GM18520 (cell line): ENCODE measurements around the gene CFAP46.
"Not testable (repeated sequence)": the region's sequence is repeated elsewhere in the genome, so short reads cannot be mapped to it uniquely, and the experiment has no call there.

ENCODE experiments used
- ATAC-seq: cut with Tn5 transposase; IDR thresholded peaks from one replicate; pipeline ENCODE4 v1.9.1; 2021; ENCODE audit not compliant: unreplicated experiment

CFAP46 gene

DNA sequence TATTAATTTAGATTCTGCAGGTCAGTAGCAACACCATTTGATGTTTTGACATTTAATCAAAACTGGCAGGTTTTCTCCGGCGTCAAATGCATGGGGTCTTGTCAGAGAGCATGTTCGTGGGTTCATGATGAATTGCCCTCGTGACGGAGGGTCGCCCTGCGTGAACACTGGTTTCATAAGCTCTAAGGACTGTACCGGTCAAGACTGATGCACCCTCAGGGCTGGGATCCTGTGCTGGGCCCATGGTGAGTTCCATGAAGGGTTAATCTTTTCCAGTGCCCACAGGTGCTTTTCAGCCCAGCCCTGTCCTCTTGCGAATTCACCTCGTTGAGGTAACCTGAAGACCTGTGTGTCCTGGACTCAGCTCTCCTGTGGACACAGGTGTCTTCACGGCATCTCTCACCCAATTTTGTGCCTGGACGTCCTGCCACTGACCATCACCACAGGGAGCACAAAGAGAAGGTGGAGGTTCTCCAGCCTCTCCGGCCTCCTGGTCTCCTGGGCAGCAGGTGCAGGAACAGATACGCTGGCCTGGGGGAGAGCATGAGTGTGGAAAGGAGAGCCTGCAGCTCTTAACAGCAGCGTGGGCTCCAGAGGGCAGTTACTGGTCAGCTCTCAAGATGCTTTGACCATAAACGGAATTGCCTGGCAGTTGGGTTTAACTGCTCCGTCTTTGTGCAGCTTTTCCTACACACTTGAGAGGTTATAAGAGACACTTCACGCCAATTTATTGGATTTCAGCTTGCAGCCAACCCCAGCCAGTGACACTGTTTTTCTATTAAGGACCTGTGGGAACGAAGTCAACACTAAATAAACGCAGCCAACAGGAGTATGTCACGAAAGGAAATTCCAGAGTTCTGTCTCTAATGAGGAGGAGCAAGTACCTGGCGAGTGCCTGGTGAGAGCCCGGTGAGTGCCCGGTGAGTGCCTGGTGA is 37.4 kb upstream of the CFAP46 start:
- no peak for ATAC-seq

DNA sequence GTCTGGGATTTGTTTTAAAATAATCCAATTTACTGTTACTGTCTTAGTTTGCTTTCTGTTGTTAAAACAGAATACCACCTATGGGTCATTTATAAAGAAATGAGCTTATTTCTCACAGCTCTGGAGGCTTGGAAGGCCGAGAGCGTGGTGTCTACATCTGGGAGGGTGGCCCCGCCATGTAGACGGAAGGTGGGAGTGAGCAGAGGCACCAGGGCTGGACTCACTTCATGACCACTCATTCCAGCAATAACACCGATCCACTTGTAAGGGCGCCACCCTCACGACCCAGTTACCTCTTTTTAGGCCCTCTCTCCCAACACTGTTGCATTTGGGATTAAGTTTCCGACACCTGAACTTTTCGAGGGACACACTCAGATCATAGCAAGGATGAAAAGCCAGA is 36.2 kb upstream of the CFAP46 start:
- no peak for ATAC-seq

DNA sequence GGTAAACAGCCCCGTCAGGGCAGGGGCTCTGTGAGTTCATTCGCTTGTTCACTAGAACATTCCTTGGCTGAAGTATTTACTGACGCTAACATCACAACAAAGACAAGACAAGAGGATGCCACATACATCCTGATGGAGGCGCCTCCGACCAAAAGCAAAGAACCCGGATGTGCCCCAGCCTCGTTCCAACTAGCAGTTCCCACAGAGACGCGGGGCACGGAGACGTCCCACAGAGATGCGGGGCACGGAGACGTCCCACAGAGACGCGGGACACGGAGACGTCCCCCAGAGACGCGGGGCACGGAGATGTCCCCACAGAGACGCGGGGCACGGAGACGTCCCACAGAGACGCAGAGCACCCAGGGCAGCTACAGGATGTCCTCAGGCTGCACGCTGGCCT is 35.4 kb upstream of the CFAP46 start:
- no peak for ATAC-seq

- no peak for ATAC-seq
These were observed 34.7 kb upstream of the CFAP46 start for GRCh38 chr10:132977076-132977475.

GRCh38 chr10:132975831-132976682 is 33.7 kb upstream of the CFAP46 start:
- no peak for ATAC-seq

DNA sequence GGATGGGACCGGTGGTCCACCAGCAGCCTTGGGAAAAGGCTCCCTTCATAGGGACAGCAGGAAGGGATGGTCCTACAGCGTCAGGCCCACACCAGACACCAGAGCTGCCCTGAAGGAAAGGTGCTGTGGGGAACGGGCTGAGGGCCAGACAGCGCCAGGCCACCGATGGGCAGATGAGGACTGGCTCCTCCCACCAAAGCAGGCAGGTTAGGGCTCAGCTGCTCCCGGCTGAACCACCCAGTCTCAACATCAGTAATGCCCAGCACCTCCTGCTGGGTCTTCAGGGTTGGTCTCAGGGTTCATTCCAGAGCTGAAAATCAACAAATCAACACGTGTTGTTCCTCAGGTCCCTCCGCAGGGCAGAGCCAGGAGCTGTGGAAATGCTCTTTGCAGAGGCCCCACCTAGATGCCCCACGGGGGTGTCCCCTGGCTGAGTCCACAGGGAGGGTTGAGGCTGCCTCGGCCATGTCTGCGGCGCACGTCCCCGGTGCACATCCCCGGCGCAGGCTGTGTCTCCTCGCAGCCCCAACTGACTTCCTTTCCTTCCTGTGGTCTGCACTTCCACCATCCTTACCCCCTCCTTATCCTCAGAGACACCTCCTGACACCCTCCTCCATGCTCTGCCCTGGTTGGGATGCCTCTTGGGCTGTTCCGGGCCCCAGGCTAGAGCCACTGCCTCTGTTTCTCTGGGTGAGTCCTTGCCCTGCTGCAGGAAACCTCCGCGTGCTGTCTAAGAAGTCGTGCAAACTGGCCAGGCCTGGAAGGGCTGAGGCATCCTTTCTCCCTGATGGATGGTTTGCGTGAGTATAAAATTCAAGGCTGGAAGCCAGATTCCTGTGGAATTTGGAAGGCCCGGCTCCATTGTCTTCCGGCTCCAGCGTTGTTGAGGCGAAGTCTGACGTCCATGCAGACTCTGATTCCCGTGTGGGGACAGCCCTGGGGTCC is 32.8 kb upstream of the CFAP46 start:
- ATAC-seq = no peak

DNA sequence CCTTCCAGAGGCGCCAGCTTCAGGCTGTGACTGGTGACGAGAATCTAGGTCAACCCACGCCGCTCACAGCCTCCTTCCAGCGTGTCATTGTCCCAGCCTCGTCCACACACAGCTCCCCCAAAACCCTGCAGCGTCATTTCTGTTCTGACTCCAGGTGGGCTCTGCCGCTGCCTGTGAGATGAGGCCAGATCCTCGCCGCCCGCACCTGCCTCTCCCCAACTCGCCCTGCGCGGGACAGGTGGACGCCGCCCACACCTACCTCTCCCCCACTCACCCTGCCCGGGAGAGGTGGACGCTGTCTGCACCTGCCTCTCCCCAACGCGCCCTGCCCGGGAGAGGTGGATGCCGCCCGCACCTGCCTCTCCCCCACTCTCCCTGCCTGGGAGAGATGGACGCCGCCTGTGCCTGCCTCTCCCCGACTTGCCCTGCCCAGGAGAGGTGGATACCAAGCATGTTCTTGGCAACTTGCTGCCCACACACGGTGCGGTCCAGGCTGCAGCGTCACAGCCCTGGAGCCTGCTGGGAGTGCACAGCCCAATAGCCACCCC is 32.0 kb upstream of the CFAP46 start:
- no peak for ATAC-seq

- ATAC-seq = no peak
These were observed 31.5 kb upstream of the CFAP46 start for GRCh38 chr10:132973903-132974241.

DNA sequence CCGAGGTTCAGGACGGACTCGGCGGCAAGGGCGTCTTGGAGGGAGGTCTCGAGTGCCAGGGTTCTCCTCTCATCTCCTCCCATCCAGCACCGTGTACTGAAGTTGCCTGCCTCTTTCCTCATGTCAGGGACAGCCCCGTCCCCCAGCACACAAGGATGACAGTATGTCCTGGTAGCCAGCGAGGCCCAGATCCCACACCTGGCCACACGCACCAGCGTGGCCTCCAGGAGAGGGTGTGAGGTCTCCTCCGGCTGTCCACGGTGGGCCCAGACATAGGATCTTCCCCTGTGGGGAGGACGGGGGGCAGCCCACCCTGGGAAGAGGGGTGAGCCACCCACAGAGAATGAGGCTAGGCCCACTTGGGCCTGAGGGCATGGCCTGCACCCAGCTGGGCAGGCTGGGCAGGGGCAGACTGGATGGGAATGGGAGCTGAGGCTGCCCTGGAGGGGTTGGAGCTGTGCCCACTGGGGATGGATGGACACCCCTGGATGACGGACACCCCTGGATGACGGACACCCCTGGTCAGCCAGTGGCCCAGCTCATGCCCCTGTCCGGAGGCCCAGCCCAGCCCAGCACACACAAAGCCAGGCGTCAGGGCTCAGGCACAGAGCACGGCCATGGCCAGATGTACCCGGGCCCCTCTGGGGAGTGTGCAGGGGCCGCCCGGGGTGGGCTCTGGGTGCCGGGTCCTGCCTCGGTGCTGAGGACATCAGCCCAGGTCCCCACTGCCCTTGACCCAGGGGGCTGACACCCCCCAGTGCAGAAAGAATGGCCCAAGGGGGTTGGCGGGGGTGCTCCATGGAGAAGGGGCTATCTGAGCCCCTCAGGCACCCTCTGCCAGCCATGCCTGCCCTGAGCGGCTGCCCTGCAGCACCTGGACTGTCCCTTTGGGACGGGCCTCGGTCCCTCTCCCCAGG is 30.9 kb upstream of the CFAP46 start:
- no peak for ATAC-seq

DNA sequence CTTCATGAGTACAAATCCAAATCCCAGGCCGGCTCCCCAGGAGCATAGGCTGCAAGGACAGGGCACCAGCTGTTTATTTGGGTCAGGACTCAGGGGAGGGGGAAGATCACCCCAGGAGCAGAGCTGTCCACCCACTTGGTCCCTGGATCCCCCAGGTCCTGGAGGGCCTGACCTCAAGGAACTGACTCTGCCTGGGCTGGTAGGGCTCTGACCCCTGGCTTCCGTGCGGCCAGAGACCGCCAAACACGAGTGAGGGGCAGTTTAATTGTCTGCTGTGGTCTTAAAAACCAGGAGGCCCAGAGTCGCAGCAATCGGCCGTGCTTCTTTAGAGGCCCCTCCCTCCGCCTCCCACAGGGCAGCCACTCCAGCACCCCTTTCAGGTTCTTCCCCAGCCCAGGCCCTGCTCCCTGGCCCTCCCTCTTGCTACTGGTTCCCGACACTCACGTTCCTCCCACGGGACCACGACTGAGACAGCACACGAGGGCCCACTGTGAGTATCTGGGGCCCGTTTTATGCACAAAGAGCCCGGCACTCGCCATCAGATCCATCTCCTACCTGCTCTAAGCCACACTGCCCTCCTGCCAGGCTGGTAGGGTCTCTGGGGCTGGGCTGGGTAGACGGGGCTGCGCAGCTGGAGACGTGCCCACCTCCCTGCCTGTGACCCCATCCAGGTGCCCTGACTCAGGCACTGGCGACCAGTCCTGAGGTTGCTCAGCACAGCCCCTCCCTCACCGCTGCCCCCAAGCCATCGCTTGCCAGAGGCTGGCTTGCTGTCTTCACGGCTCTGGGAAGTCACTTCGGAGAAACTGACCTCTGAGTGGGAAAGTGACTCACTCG is 30.0 kb upstream of the CFAP46 start:
- no peak for ATAC-seq

GRCh38 chr10:132971448-132972148 is 29.2 kb upstream of the CFAP46 start:
- ATAC-seq = no peak

- ATAC-seq = no peak
These were observed 28.5 kb upstream of the CFAP46 start for GRCh38 chr10:132970641-132971438.

DNA sequence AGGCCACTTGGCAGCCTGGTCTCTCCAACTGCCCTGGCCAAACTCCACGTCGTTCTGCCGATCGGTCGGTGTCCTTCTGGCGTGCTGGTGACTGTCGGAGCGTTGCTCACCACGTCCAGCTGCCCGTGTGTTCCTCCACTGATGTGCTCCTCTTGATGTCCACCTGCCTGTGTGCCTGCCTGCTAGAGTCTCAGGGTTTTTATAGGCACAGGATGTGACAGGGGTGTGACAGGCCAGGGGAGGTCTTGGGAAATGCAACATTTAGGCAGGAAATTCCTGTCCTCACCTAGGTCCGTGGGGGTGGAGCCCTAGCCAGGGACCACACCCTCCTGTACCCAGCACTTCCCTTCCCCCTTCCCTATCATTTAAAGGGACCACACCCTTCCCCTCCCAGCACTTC is 25.2 kb upstream of the CFAP46 start:
- no peak for ATAC-seq

GRCh38 chr10:132965411-132966057 is 23.2 kb upstream of the CFAP46 start:
- no peak for ATAC-seq

- not testable (repeated sequence) for ATAC-seq
These were observed 22.5 kb upstream of the CFAP46 start for GRCh38 chr10:132964707-132965410.

- ATAC-seq = no peak
These were observed 21.9 kb upstream of the CFAP46 start for GRCh38 chr10:132964231-132964630.
